SK-N-MC (cell line): ENCODE results near the gene CYP1A2.

ENCODE experiments used
- EZH2 ChIP-seq: fragments of 200-600 bp; sonication (generic); IDR thresholded peaks from one replicate; pipeline ENCODE4 v1.6.1; 2017; ENCODE audit warnings: antibody characterized with exemption
- FOXP2 ChIP-seq: optimal IDR thresholded peaks from 2 replicates; pipeline ENCODE3; 2011; ENCODE audit warnings: mild to moderate bottlenecking, moderate library complexity; ENCODE audit not compliant: insufficient read depth; ENCODE audit errors: extremely low read length, control extremely low read depth
- POLR2AphosphoS5 ChIP-seq: IDR thresholded peaks from 2 replicates; pipeline ENCODE4 v1.6.1; 2012; ENCODE audit warnings: mild to moderate bottlenecking, low read depth, low read length, borderline replicate concordance

GRCh38 chr15:74782259-74783071 lies 33.8 kb downstream of the CYP1A2 start:
- TF ChIP-seq POLR2AphosphoS5 = no peak
- TF ChIP-seq FOXP2 = no peak
- TF ChIP-seq EZH2 = no peak
